Dermis microvascular lymphatic vessel endothelial cell (primary cell): ENCODE results near the gene CRHBP. TPM values are rescaled to one million over a fixed set of nuclear protein-coding genes. Genes with fewer than 3 reads are reported as not detected.
"Not testable (repeated sequence)": the region's sequence is repeated elsewhere in the genome, so short reads cannot be mapped to it uniquely, and the experiment has no call there.

Experiments used
- DNase-seq, 2 donors: peaks; one replicate each; pipeline versions ENCODE4 v3.0.0 to v3.0.0-alpha.2; 2010; ENCODE audit warnings: low read depth in 2 of 2
- total RNA-seq: library from RNA; depleted of rRNA; stranded (reverse); fragments of >200 nt; gene quantifications from 2 replicates; pipeline ENCODE4 v1.2.1, GENCODE V29; 2014

CRHBP gene
- total RNA-seq, 1 donor from 2014 or later = not detected

- DNase-seq = peak in 1 of 2 donors; percentile 65
Measured at GRCh38 chr5:76958991-76959767, 6.3 kb downstream of the CRHBP start.

GRCh38 chr5:76960004-76960625 is 7.3 kb downstream of the CRHBP start:
- DNase-seq = no peak

GRCh38 chr5:76964060-76964459 is 11.2 kb downstream of the CRHBP start:
- DNase-seq = no peak

DNA sequence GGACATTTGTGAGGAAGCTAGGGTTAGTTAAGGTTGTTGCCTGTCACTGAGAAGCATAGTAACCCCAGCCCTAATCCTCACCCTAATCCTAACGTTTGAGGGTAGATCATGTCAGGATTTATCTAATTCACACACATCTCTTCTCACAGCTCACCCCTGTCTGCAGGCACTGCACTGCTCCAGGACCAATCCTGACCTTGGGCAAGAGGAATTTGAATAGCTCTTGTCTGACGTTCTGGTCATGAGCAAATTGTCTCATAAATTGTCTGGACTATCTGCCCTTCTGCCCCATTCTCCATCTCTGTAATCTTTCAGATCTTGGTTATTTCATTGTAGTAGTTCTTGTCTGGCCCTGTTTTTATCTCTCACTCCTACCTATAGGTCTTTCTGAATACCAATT is 18.7 kb downstream of the CRHBP start:
- DNase-seq = no peak

- DNase-seq = no peak
Measured at GRCh38 chr5:76972689-76973088, 19.8 kb downstream of the CRHBP start.

DNA sequence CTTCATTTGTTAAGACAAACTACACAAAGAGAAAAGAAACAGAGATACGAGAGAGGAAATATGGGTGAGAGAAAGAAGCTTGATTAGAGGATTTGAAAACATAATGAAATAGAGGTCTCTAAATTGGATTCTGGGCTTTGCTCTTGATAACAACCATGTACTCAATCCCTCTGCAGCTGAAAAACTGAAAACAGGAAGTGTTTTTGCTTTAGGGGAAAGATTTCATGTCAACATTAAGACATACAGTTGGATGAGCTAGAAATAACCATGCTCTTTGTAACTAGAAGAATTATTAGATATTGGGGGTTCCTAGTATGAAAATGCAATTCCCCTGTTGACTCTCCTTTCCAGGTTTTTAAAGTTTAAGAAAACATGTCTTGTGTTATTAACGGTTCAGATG is 21.9 kb downstream of the CRHBP start:
- no peak for DNase-seq

DNA sequence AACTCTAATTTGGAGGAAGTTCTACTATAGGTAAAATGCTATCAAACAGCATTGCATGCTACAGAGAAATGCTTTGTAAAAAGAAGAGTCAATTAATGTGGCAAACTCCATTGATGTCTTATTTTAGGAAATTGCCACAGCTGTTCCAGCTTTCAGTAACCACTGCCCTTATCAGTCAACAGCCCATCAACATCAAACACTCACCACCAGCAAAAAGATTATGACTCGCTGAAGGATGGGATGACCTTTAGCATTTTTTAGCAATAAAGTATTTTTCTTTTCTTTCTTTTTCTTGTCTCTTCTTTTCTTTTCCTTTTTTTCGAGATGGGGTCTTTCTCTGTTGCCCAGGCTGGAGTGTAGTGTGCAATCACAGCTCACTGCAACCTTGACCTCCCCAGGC is 26.0 kb downstream of the CRHBP start:
- no peak for DNase-seq

DNA sequence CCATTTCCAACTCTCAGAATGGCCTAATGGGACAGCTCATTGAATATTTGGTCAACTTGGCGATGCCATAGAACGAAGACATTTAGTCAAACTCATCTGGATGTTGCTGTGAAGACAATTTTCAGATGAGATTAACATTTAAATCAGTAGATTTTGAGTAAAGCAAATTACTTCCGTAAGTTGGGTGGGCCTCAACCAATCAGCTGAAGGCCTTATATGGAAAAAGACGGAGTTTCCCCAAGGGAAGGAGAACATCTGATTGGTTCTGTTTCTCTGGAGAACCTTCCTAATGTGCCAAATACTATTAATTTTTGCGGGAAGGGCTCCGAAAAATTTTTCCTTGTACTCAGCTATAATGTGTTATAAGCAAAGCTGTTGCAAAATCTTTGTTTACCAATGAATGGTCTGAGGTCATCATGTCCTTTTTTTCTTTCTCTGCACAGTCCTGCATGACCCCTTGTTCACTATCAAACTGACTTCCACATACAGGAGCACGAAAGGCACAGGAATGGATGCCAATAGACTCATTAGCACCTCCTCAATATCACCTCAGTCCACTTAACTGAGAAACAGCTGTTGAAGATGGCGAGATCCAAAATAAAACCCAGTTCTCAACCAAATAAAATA is 27.8 kb downstream of the CRHBP start:
- no peak for DNase-seq

GRCh38 chr5:76982450-76982849 is 29.6 kb downstream of the CRHBP start:
- DNase-seq = no peak

- DNase-seq = no peak
Measured at GRCh38 chr5:76983468-76983867, 30.6 kb downstream of the CRHBP start.

DNA sequence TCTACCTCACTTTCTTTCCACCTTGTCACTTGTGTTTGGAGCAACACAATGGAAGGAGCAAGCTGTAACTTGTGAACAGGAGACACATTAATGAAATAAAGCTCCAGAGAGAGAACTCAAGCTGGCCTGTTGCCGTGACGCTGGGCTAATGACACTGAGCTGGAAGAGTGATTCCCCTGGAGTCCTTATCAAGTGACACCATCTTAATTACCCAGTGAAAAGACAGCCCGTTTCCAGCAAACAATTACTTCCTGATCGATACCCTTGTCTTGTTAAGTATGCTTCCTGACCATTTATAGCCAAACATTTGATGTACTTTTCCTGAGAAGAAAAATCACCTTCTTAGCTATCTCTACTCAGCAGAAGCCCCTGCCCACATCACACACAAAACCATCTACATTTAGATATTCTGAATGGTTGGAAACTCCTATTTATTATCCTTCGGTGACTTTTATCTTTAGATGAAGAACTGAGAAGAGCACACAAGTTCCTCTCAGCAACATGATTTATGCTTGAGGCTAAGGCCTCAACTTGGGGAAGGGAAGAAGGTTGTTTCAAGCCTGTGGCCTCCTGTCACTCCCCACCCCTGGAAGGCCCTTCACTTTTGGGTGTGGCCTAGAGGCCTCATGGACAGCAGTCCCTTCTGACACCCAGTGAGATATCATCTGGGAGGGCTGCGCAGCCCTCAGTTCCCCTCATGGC is 34.1 kb downstream of the CRHBP start:
- no peak for DNase-seq

GRCh38 chr5:76990899-76991459 is 38.1 kb downstream of the CRHBP start:
- no peak for DNase-seq

GRCh38 chr5:76993436-76993835 is 40.6 kb downstream of the CRHBP start:
- not testable (repeated sequence) for DNase-seq

- DNase-seq = no peak
Measured at GRCh38 chr5:76994337-76994736, 41.5 kb downstream of the CRHBP start.

GRCh38 chr5:76998251-76998650 is 45.4 kb downstream of the CRHBP start:
- DNase-seq = not testable (repeated sequence)

DNA sequence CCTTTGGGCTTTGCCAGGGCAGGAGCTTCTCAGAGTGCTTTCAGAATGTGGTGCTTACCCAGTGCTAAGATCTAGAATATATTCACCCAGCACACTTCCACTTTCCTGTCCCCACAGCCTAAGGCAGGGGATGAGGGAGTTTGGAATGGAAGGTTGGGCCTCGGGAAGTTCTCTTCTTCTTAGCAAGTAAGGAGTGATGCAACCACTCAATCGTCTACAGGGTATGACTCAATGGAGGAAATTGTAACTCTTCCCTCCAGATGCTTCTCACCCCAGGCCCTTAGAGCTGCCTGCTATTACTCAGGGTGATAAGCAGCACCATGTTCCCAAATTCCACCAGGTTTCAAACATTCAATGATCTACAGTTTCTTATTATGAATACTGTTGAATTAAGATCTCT is 46.6 kb downstream of the CRHBP start:
- no peak for DNase-seq

DNA sequence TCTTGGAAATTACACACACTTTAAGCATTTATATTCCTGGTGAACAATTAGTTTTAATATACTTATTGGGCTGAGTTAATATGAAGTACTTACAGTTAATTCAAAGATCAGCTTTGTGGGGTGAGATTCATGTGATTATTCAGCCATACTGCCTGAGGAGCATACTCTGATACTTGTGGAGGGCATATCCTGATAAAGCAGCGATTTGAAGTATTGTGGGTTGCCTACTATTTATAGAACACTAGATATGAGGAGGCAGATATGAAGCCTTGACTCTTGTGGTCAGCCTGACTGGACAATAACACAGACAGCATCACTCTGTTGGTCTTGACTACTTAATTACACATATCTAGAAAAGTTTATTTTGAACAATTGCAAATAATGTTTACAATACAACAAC is 50.4 kb downstream of the CRHBP start:
- no peak for DNase-seq

GRCh38 chr5:77006124-77006523 is 53.3 kb downstream of the CRHBP start:
- no peak for DNase-seq

DNA sequence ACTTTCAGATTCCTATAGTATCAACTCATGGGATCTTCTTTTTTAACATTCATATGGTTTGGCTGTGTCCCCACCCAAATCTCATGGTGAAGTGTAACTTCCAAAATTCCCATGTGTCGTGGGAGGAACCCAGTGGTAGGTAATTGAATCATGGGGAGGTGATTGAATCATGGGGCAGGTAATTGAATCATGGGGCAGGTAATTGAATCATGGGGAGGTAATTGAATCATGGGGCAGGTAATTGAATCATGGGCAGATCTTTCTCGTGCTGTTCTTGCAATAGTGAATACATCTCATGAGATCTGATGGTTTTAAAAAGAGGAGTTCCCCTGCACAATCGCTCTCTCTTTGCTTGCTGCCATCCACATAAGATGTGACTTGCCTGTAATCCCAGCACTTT is 55.6 kb downstream of the CRHBP start:
- no peak for DNase-seq

DNA sequence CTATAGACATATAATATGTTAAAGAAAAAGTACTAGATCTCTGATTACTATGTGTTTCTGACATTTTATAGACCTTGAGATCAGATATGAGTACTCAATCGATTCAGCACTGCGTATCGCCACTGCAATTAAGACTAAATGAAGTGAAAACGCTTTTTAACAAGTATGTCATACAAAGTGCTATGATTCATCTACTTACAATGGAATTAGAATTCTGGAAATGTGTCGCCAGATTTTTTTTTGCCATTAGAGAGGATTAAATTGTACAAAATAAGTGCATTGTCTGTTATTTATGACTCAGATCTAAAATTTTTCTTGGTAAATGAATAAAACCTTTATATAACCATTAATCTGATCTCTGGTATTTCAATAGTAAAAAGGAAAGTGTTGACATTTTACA is 57.4 kb downstream of the CRHBP start:
- DNase-seq = no peak

DNA sequence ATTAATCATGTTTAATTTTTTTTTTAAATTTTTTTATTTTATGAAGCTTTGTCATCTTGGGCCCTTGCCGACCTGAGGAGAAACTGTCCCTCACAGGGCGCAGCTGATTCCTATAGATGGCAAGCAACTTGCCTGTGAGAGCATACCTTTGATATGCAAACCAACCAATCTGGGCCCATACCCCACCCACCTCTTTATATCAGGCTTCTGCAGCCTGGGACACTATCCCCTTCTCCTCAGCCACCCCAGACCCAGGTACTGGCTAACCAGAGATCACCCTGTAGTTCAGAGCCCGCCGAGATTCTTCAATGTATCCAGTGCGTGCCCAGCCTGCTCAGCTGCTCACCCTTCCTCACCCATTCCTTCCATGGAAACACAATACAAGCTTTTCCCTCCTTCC is 58.7 kb downstream of the CRHBP start:
- no peak for DNase-seq

- no peak for DNase-seq
Measured at GRCh38 chr5:77012601-77013000, 59.8 kb downstream of the CRHBP start.
